Measurements from ENCODE around the gene HAGHL.

GRCh38 chr16:725041-725376 lies 1.9 kb upstream of the HAGHL start:
- TF ChIP-seq, protein P1, sequence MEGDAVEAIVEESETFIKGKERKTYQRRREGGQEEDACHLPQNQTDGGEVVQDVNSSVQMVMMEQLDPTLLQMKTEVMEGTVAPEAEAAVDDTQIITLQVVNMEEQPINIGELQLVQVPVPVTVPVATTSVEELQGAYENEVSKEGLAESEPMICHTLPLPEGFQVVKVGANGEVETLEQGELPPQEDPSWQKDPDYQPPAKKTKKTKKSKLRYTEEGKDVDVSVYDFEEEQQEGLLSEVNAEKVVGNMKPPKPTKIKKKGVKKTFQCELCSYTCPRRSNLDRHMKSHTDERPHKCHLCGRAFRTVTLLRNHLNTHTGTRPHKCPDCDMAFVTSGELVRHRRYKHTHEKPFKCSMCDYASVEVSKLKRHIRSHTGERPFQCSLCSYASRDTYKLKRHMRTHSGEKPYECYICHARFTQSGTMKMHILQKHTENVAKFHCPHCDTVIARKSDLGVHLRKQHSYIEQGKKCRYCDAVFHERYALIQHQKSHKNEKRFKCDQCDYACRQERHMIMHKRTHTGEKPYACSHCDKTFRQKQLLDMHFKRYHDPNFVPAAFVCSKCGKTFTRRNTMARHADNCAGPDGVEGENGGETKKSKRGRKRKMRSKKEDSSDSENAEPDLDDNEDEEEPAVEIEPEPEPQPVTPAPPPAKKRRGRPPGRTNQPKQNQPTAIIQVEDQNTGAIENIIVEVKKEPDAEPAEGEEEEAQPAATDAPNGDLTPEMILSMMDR (IDR thresholded peaks at IDR 0.05 in 8 of 11, conservative IDR thresholded peaks at IDR 0.05 in 3 of 11) = no peak
- TF ChIP-seq POLR2A (IDR thresholded peaks at IDR 0.05) = no peak
- TF ChIP-seq POLR2AphosphoS5 (IDR thresholded peaks at IDR 0.05) = no peak

Data from spleen (tissue), 7 donors.